ENCODE measurements around the gene C6orf136.

- TF ChIP-seq CTCF (optimal IDR thresholded peaks at IDR 0.05 in 1 of 3, IDR thresholded peaks at IDR 0.05 in 1 of 3, conservative IDR thresholded peaks at IDR 0.05 in 1 of 3; ENCODE audit: extremely low read depth in 1 of 3, insufficient read depth in 2 of 3, low read length in 3 of 3) (no peak), EZH2 (IDR thresholded peaks at IDR 0.05; ENCODE audit: low read length) (no peak)
Observed at GRCh38 chr6:30683183-30683979, 36.4 kb downstream of the C6orf136 start.

Data from keratinocyte (primary cell).